Colonic mucosa (tissue), 4 donors: ENCODE measurements around the gene SULT1A2. TPM values are rescaled to one million over a fixed set of nuclear protein-coding genes. Genes with fewer than 3 reads are reported as not detected.
A peak's percentile ranks its signal among the peaks of the same experiment; 100 is the strongest.

Source experiments
- DNase-seq: peaks from one replicate; pipeline ENCODE4 v3.0.0-alpha.2; 2020
- H3K27ac ChIP-seq: fragments of 200-600 bp; one replicate; pipeline ENCODE4 v1.8.0; 2021
- H3K27me3 ChIP-seq: fragments of 200-600 bp; one replicate; pipeline ENCODE4 v1.8.0; 2021
- H3K36me3 ChIP-seq: fragments of 200-600 bp; one replicate; pipeline ENCODE4 v1.8.0; 2021
- H3K4me1 ChIP-seq: fragments of 200-600 bp; one replicate; pipeline ENCODE4 v1.8.0; 2021; ENCODE audit warnings: mild to moderate bottlenecking
- H3K4me3 ChIP-seq: fragments of 200-600 bp; one replicate; pipeline ENCODE4 v1.8.0; 2021
- H3K9ac ChIP-seq, 2 donors: one replicate each; pipeline ENCODE4 v1.7.0; 2013; ENCODE audit warnings: control low read depth in 2 of 2, low read depth in 2 of 2, low read length in 2 of 2
- H3K9me3 ChIP-seq: fragments of 200-600 bp; one replicate; pipeline ENCODE4 v1.8.0; 2021
- intact Hi-C: fragments of 100-400 bp; cut with DNase I; formaldehyde crosslinking; loops from one replicate; pipeline ENCODE4 v1.14.1; 2022
- total RNA-seq, 2 donors: library from RNA; stranded (reverse); fragmentation: NEBNext Ultra II Directional in 1 of 2; extraction: Animal tissue kit (Norgen Biotek cat#: 25700) in 1 of 2; gene quantifications; one replicate each; pipeline ENCODE4 v1.2.1, GENCODE V29; 2021
- TF ChIP-seq, protein P1 (sequence below): fragments of 200-600 bp; IDR thresholded peaks from one replicate; pipeline ENCODE4 v1.8.0; 2022; ENCODE audit warnings: antibody characterized with exemption, mild to moderate bottlenecking
- donor health status: healthy.
- donor health status: DM: no; HTN: no; CAD: no.
- donor health status: DM: no; HTN: no; CAD: no.

SULT1A2 gene
- total RNA-seq, 2 donors from 2014 or later = 7.6 to 12.6 TPM

DNA sequence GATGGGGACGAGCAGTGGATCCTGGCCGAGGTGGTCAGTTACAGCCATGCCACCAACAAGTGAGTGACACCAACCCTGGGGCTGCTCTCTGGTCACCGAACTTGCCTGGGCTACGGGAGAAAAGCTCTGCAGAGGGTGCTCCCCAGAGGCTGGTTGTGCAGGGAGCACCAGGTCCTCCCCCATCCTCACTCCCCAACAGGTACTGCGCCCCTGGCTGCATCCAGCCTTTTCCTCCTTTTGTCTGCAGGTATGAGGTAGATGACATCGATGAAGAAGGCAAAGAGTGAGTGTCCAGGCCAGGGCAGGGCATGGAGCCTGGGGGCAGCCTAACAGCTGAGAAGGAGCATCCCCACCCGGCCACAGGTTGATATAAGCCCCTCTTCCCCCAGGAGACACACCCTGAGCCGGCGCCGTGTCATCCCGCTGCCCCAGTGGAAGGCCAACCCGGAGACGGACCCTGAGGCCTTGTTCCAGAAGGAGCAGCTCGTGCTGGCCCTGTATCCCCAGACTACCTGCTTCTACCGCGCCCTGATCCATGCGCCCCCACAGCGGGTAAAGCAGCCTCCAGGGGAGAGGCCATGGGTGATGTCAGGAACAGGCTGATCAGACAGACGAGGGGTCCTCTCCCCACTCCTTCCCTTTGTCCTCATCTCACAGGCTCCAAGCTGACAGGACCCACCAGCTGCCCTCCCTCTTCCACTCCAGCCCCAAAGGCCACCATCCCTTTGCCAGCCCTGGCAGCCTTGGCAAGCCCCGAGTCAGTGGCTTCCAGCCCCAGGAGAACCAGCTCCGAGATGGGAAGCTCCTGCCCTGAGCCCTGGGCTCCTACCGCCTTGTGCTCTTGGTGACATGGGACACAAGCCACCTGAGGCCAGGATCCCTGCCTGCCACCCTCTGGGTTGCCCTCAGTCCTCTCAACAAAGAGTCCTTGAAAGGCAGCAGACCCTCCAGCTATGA lies 6.2 kb downstream of the SULT1A2 start:
- Histone ChIP-seq H3K4me1 (no peaks in the 10 kb centered on the region), H3K9me3 (no peaks in the 10 kb centered on the region), H3K27ac (no peak overlapping the region), H3K27me3 (no peaks in the 10 kb centered on the region), H3K36me3 (no peaks in the 10 kb centered on the region), H3K9ac (no peak overlapping the region), H3K4me3 (no peak overlapping the region)
- intact Hi-C loops = no loop called here
- no peak for DNase-seq
- TF ChIP-seq, protein P1, sequence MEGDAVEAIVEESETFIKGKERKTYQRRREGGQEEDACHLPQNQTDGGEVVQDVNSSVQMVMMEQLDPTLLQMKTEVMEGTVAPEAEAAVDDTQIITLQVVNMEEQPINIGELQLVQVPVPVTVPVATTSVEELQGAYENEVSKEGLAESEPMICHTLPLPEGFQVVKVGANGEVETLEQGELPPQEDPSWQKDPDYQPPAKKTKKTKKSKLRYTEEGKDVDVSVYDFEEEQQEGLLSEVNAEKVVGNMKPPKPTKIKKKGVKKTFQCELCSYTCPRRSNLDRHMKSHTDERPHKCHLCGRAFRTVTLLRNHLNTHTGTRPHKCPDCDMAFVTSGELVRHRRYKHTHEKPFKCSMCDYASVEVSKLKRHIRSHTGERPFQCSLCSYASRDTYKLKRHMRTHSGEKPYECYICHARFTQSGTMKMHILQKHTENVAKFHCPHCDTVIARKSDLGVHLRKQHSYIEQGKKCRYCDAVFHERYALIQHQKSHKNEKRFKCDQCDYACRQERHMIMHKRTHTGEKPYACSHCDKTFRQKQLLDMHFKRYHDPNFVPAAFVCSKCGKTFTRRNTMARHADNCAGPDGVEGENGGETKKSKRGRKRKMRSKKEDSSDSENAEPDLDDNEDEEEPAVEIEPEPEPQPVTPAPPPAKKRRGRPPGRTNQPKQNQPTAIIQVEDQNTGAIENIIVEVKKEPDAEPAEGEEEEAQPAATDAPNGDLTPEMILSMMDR = no peak

DNA sequence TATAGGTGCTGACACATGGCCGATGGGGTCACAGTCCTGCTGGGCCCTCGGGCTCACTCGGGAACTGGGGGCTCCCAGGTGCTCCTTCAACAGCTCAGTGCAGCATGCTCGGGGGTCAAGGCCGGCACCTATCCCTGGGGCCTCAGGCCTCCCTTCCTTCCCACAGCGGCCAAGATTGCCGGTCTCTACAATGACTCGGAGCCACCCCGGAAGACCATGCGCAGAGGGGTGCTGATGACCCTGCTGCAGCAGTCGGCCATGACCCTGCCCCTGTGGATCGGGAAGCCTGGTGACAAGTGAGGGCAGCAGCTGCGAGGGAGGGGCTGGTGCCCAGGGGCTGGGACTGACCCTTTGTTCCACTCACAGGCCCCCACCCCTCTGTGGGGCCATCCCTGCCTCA lies 6.9 kb downstream of the SULT1A2 start:
- no peaks in the 10 kb centered on the region for H3K27me3 ChIP-seq
- DNase-seq = no peak
- no peaks in the 10 kb centered on the region for H3K9me3 ChIP-seq
- no peaks in the 10 kb centered on the region for H3K4me1 ChIP-seq
- no peak overlapping the region for H3K9ac ChIP-seq
- H3K4me3 ChIP-seq = no peak overlapping the region
- intact Hi-C loops = no loop called here
- no peak overlapping the region for H3K27ac ChIP-seq
- TF ChIP-seq, protein P1 = no peak
- no peaks in the 10 kb centered on the region for H3K36me3 ChIP-seq

DNA sequence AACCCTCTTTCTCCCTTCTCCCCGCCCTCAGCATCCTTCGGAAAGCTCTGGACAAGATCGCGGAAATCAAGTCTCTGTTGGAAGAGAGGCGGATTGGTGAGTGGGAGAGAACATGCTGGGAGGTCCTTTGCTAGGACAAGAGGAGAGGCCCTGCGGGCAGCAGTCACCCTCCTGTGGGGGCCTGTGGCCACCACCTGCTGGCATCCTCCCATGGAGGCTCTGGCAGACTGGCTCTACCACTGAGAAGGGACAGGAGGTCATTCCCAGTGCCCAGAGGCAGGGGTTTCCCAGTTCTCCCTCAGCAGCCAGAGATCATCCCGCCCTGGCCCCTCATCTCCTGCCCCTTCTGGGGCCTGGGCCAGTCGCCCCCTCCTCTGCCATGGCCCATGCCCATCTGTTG lies 7.8 kb downstream of the SULT1A2 start:
- Histone ChIP-seq H3K36me3 (no peaks in the 10 kb centered on the region), H3K4me1 (no peaks in the 10 kb centered on the region), H3K27ac (no peak overlapping the region), H3K9ac (no peak overlapping the region), H3K4me3 (no peak overlapping the region), H3K27me3 (no peaks in the 10 kb centered on the region), H3K9me3 (no peaks in the 10 kb centered on the region)
- DNase-seq = no peak
- TF ChIP-seq, protein P1 = no peak
- intact Hi-C loops = no loop called here

DNA sequence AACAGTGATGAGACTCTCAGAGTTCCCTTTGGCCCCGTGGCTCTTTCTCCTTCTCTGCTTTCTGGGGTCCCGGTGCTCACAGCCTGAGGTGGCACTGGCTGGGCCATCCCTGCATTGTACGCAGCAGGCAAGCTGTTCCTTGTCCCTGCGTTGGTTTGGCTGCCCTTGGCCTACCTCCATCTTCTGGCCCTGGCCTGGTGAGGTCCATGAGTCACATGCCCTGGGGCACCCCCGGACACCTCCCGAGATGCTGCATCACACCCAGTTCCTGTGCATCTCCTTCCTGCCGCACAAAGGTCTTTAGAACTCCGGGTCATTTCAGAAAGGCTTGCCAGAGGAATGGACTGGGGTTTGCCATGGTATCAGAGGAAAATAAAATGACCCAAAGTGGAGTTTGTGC lies 9.5 kb downstream of the SULT1A2 start:
- Histone ChIP-seq H3K27ac (no peak overlapping the region), H3K27me3 (no peaks in the 10 kb centered on the region), H3K4me1 (no peaks in the 10 kb centered on the region), H3K9me3 (no peaks in the 10 kb centered on the region), H3K9ac (no peak overlapping the region), H3K4me3 (no peak overlapping the region), H3K36me3 (no peaks in the 10 kb centered on the region)
- DNase-seq = no peak
- TF ChIP-seq, protein P1 = no peak
- intact Hi-C loops = no loop called here

DNA sequence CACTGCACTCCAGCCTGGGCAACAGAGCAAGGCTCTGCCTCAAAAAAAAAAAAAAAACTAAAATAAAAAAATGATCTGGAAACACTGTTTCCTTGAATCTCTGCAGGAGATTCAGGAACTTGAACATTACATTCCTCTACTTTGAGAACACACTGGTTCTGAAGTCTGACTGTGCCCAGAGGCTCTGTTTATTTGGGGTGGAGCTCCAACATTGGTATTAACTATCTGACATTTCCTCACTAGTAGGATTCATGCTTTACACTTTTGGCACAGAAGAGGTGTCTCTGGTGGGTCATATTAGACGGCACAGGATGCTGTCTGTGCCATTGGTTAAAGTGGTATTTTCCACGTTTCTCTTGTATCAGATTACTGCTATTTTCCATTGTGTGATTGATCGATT lies 10.4 kb downstream of the SULT1A2 start:
- Histone ChIP-seq H3K27ac (peak overlapping the region; percentile 35), H3K27me3 (no peaks in the 10 kb centered on the region), H3K9me3 (no peaks in the 10 kb centered on the region), H3K9ac (no peak overlapping the region), H3K4me1 (no peaks in the 10 kb centered on the region), H3K4me3 (no peak overlapping the region), H3K36me3 (peaks cover 3% of the 10 kb centered on the region)
- intact Hi-C loops = no loop called here
- no peak for DNase-seq
- TF ChIP-seq, protein P1 = no peak
